NCI-H2196 treated with DMSO at 0.1 percent for 48 hours (cell line): ENCODE data around the gene CACNB3.
"Not testable (repeated sequence)": the region's sequence is repeated elsewhere in the genome, so short reads cannot be mapped to it uniquely, and the experiment has no call there.

Source experiments
- DNase-seq: peaks from one replicate; lab custom pipeline; 2025; ENCODE audit not compliant: unreplicated experiment; lab: John Stamatoyannopoulos, UW

Gene CACNB3

DNA sequence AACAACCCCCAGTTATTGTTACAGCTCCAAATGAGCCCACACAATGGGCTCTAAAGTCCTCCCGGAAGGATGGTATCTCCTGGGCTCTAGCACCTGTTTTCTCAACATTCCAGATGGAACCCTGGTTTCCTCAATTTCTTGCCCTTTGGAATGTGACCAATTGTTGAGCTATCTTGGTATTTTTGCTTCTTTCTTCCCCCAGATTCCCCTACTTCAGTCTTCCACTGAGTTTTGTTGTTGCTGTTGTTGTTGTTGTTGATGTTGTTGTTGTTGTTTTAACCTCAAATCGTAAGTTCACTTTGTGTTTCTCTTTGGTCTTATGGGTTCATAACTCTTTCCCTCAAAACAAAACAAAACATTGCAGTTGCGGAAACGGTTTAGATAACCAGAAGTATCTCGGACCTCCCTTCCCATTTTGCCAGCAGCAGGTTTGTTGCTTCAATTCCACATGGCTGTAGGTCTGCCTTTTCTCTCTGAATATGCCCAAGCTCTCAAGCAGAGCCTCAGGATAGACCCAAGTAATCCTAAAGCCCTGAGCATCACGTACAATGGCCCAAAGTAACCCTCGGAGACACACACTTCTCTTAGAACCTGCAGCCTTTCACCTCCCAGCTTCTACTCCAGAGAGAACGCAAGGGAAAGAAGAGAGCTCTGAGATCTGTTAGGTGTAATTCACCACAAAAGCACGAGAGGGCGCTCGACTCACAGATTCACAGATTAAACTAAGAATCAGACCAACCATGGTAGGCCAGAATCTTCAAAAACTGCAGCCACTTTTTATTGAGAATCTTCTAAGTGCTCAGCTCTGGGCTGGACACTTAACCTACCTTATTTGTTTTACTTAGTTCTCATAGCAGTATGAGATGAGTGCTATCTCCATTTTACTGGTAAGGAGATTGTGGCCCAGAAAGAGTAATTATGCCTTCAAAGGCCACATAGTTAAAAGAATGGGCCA, 34.7 kb downstream of the CACNB3 start:
- peak; percentile 59 for DNase-seq

GRCh38 chr12:48854488-48854887, 36.2 kb downstream of the CACNB3 start:
- DNase-seq = no peak

DNA sequence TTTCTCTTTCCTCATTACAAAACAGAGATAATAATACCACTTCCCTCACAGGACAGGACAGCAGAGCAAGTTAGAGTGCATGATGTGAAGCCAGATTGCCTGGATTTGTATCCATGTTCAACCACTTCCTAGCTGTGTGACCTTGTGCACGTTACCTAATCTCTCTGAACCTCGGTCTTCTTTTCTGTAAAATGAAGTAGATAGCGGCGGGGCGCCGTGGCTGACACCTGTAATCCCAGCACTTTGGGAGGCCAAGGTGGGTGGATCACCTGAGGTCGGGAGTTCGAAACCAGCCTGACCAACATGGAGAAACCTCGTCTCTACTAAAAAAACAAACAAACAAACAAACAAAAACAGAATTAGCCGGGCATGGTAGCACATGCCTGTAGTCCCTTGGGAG, 36.6 kb downstream of the CACNB3 start:
- DNase-seq = not testable (repeated sequence)

DNA sequence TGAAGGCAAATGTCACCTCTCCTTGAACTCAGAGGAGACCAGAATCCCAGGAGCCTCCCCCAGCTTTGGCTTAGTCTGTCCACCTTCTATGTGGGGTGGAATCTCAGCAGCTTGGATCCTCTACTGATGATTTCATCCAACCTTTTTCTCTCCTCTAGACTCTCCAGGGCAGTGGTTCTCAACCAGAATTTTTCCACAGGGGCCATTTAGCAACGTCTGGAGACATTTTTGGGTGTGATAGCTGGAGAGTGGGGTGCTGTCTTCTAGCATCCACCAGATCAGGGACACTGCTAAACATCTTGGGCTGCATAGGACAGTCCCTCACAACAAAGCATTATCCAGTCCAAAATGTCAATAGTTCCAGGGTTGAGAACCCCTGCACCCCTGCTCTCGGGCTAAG, 38.1 kb downstream of the CACNB3 start:
- no peak for DNase-seq

DNA sequence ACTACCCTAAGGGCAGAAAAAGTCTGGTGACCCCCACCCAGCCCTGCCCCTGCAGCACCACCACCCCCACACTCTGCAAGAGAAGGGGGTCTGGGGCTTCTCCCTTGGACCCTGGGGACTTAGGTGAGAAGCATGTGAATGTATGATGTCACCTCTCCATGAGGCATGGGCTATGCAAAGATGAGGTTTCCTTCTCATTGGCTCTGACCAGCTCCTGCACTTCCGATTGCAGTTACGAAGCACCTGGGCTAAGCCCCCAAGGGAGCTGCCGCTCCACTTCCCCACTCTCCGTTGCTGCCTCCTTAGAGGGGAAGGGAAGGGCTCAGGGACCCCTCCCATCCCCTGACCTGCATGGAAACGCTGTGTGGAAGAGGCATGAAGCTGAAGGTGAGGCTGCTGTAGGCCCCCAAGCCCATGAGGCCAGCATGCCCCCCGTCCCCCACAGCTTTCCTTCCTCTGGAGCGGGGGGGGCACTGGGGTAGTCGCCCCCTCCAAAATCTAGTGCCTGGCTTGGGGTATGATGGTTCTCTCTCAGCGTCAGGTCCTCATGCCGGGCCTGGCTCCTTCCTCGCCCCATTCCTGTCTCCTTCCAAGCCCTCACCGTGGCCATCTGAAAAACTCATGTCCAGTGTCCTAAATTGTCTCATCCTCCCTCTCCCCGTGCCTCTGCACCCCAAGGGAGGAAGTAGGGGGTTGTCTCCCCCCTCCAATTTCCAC, 39.1 kb downstream of the CACNB3 start:
- DNase-seq = no peak

GRCh38 chr12:48858043-48858442, 39.7 kb downstream of the CACNB3 start:
- no peak for DNase-seq

- no peak for DNase-seq
Observed at GRCh38 chr12:48859607-48860006, 41.3 kb downstream of the CACNB3 start.

DNA sequence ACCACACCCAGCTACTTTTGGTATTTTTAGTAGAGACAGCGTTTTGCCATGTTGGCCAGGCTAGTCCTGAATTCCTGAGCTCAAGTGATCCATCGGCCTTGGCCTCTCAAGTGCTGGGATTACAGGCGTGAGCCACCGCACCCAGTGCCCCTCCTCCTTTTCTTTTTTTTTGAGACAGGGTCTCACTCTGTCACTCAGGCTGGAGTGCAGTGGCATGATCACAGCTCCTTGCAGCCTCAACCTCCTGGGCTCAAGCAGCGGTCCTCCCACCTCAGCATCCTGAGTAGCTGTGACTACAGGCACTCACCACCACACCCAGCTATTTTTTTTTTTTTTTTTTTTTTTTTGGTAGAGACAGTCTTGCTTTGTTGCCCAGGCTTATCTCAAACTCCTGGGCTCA, 41.9 kb downstream of the CACNB3 start:
- not testable (repeated sequence) for DNase-seq

- DNase-seq = no peak
Observed at GRCh38 chr12:48861111-48861510, 42.8 kb downstream of the CACNB3 start.

DNA sequence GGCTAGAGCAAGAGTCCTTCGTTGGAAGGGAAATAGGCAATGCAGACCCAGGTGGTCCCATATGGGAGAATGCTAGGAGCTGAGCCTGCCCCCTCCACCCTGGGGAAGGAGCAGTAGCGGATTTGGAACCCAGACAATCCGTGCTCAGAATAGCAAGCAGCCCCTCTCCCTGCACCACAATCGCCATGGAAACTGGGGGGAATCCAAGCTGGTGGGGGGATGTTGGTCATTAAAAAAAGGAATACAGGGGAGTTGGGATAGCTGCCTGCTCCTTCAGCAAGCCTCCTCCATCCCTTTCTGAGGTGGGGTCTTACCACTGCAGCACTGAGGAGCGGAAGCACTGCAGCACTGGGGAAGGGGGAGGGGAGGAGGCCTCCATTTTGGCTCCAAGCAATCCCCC, 44.5 kb downstream of the CACNB3 start:
- no peak for DNase-seq

- no peak for DNase-seq
Observed at GRCh38 chr12:48863291-48863690, 45.0 kb downstream of the CACNB3 start.

GRCh38 chr12:48865281-48866051, 47.2 kb downstream of the CACNB3 start, which contains the start of gene RND1:
RND1 (minus strand) TSS chr12:48865870; CDS start chr12:48865767, 103 bp downstream.
- peak; percentile 88 for DNase-seq

GRCh38 chr12:48866052-48866711, 47.9 kb downstream of the CACNB3 start:
- no peak for DNase-seq

- no peak for DNase-seq
Observed at GRCh38 chr12:48868451-48868850, 50.2 kb downstream of the CACNB3 start.

DNA sequence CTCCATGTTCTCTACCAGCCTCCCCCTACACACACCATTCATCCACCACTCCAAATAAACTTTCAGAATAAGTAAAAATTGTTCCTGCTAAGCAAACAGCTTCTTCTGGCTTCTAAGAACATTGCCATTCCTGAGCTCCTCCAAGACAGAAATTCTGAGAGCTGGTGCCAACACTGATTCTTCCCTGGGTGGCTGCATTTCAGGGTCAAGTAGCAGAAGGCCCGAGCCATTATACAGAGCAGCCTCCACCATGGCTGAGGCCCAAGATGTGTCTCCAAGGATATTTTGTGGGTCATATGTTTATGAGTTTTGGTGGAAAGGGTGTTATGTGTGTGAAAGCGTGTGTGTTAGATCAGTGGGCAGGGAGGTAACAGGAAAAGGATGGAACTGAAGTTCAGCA, 50.9 kb downstream of the CACNB3 start:
- DNase-seq = no peak

DNA sequence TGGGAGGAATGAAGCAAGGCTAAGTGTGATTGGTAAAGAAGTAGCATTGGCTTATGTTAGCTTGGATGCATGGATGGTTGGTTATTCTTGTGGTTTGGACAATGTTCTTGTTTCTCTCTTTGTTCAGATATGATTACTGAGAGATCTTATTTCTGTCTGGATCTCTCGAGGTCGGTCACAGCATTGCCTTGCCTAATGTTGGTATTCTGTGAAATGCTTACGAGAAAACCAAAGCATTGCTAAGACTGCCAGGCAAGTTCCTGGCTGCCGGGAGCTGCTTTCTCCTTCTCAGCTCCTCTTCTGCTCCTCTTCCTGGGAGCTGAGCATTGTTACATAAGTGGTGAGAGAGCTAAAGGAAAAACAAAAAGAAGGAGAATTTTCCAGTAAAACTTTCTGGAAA, 54.8 kb downstream of the CACNB3 start:
- DNase-seq = no peak

- DNase-seq = not testable (repeated sequence)
Observed at GRCh38 chr12:48873534-48873933, 55.2 kb downstream of the CACNB3 start.

DNA sequence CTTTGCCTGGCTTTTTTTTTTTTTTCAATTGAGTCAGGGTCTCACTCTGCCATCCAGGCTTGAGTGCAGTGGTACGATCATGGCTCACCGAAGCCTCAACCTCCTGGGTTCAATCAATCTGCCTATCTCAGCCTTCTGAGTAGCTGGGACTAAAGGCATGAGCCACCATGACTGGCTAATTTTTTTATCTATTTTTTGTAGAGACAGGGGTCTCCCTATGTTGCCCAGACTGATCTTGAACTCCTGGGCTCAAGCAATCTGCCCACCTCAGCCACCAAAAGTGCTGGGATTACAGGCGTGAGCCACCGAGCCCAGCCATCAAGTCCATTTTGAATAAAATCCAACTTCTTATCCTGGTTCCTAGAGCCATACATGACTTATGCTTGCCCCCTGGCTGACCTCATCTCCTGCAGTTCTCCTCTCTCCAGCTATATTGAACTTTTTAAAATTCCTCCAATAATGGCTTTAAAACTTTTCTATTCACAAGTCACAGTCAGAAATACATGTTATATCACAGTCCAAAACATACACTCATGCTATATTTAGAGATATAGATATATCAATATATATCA, 57.7 kb downstream of the CACNB3 start:
- DNase-seq = no peak
